Loucy (cell line): Measurements from ENCODE around the gene ARPC3.

Source experiments
- CTCF ChIP-seq: fragments of 200-600 bp; sonication (generic); conservative IDR thresholded peaks from 2 replicates; pipeline ENCODE4 v1.5.1; 2014; ENCODE audit warnings: mild to moderate bottlenecking, antibody characterized with exemption, low read length
- EZH2phosphoT487 ChIP-seq: fragments of 200-600 bp; IDR thresholded peaks from 2 replicates; pipeline ENCODE4 v1.6.1; 2018; ENCODE audit warnings: antibody characterized with exemption, mild to moderate bottlenecking, moderate library complexity, borderline replicate concordance

GRCh38 chr12:110431957-110432587 lies 18.1 kb downstream of the ARPC3 start:
- TF ChIP-seq CTCF (no peak), EZH2phosphoT487 (no peak)
